Hippocampal formation (tissue), 2 donors: Measurements from ENCODE around the gene H2BK1.

Experiments used
- DNase-seq, 2 donors: peaks; one replicate each; lab custom pipeline; 2025; lab: John Stamatoyannopoulos, UW

The H2BK1 gene

DNA sequence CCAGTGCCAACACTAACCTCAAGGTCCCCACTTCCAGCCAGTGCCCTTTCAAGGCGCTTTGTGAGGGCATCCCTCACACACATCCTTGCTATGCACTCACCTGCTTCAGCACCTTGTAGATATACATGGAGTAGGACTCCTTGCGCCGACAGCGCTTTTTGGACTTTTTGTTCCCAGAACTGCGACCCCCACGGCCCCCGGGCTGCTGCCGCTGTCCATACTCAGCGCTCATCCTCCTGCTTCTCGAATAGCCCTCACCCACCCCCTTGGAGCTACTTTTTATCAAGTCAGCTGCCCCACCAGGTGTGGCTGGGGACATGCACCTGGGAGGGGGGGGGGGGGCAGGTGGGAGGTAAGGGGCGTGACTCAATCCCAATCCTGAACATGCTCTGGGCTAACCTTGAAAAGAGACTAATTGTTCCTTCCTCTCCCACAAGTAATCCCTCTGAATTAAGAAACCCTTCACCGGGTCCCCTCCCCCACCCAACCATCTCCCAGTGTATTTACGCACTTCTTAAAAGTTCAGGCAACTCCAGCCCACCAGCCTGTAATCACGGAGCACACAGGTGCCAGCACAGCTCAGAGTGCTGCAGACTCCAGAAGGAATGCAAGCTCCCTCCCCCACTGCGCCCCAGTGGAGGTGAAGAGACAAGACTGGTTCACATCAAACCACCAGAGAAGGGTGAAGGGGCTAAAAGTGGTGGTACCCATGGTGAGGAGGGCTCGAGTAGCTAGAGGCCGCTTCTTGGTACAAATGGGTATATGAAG lies at the start of gene H2BK1:
Gene H2BK1, minus strand, starts transcription at position 402 of the 768 bp plus-strand sequence. Its CDS starts 170 bp downstream, at position 232.
- DNase-seq: no peak

DNA sequence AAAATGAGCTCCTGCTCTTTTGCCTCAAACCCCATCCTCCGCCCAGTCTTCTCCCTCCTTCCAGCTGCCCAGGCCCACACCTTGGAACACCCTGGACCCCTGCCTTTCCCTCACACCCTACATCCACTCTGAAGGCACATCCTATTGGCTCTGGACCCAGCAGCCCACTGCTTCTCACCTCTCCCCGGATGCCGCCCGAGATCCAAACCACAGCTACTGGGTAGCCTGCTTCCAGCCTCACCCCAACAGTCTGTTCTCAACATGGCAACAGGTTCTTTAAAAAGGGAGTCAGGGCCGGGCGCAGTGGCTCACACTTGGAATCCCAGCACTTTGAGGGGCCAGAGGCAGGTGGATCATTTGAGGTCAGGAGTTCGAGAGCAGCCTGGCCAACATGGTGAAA lies 47.7 kb upstream of the H2BK1 start:
- no peak for DNase-seq

DNA sequence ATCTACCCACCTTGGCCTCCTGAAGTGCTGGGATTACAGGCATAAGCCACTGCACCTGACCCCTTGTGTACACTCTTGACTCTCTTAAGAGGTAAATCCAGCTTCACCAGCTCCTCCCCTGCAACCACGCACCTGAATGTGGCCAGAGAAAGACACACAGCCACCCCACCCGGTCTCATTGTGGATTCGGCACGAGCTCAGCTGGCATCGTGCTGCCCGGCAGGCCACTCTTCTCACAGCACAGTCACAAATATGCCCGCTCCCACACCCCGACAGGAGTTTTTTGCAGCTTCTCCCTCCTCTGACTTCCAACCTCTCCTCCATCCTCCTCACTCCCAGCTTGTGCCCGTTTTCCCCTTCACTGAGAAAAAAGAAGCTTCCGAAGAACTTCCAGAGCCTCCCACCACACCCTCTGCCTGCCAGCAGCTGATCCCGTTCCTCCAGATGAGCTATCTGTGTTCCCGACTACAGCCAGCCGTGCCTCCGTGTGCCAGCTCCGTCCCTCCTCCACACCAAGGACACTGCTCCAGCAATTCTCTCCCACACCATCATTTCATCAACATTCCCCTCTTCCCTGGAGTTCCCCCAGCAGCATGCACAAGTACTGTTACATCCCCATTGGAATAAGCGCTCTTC lies 46.2 kb upstream of the H2BK1 start:
- DNase-seq: no peak

DNA sequence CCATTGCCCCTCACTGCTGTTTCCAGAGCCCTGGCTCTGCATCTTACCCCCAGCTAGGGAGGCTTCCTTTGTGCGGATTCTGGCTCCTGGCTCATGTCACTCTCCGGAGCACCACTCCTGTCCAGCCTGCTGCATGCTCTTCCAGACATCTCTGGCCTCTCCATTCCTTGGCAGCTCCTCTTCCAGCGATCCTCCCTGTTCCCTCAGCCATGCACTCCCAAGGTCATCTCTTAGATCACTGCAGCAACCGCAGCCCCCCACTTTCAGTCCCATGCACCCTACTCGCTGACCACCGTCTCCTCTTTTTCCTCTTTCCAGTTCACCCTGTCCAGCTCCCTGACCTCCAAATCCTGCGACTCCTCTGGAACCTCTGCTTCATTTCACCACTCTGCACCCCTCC lies 45.1 kb upstream of the H2BK1 start:
- no peak for DNase-seq

DNA sequence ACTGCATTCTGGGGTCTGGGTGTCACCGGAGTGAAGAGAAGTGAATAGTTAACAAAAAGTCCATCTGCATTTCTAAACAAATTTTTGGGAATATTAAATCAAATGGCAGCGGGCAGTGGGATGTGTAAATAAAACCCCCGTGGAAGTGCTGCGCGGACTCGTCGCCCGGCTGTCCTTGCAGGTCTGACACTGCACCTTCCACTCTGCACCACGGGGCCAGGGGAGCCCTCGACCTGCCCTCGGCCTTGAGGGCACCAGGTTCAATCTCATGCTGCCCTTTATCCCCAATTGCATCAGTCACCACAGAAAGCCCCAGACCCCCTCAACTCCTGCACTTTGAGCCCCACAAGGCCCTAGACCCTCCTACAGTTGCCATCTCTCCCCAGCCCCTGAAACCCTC lies 44.6 kb upstream of the H2BK1 start:
- no peak for DNase-seq

DNA sequence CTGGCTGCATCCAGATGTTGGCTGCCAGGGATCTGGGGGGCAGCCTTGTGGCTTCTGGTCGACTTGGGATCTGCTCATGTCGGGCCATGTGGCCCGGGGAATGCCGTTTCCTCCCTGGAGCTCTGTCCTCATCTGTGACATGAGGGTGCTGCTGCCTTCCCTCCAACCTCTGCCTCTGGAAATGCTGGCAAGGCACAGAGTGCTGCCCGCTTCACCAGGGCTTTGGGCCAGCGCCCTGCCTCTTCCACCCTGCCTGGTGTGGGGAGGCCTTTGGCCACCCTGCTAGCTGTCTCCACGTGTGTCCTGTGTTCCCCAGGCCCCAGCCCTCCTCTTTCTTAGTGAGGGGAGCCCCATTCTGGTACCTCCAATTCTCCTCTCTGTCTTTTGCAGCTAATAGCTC lies 44.0 kb upstream of the H2BK1 start:
- no peak for DNase-seq

DNA sequence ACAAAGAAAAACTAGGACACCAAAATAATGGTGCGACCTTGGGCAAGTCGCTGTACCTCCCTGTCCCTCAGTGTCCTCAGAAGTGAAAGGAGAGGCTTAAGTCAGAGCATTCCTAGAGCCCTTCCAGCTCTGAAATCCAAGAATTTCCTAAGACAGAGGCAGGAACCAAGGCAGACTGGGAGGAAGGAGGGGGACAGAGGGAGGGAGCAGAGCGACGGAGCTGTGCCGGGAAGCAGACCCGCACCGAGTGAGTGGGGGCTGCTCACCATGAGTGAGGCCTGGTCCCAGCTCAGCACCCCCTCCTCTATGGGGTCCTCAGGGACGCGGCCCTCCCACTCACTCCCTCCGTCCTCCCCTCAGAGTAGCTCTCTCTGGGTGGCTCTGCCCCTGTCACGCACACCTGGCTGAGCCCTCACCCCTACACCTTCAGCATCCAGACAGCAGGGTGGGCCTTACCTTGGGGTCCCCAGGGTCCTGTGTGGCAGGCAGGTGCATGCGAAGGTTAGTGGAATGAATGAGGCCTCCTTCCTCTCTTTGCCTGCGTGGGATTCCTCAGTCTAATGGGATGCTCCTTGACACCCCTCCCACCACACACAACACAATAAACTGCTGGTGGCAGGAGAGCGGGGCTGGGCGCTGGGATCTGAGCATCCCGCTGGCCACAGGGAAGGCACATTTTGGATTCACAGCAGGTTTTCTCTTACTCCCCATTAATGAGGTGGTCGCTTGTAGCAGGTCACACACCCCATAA lies 42.8 kb upstream of the H2BK1 start:
- DNase-seq: no peak

DNA sequence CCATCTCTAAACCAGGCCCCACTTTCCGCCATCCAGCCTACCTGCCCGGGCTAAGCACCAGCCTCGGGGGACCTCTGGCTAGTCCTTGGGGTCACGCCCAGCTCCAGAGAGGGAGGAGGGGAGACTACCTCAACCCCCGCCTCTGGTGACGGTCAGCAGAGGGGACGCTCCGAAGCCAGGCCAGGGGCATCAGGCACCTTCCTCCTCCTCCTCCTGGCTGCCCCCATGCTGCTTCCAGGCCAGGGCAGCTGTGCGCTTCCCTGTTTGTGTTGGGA lies 42.2 kb upstream of the H2BK1 start:
- no peak for DNase-seq

DNA sequence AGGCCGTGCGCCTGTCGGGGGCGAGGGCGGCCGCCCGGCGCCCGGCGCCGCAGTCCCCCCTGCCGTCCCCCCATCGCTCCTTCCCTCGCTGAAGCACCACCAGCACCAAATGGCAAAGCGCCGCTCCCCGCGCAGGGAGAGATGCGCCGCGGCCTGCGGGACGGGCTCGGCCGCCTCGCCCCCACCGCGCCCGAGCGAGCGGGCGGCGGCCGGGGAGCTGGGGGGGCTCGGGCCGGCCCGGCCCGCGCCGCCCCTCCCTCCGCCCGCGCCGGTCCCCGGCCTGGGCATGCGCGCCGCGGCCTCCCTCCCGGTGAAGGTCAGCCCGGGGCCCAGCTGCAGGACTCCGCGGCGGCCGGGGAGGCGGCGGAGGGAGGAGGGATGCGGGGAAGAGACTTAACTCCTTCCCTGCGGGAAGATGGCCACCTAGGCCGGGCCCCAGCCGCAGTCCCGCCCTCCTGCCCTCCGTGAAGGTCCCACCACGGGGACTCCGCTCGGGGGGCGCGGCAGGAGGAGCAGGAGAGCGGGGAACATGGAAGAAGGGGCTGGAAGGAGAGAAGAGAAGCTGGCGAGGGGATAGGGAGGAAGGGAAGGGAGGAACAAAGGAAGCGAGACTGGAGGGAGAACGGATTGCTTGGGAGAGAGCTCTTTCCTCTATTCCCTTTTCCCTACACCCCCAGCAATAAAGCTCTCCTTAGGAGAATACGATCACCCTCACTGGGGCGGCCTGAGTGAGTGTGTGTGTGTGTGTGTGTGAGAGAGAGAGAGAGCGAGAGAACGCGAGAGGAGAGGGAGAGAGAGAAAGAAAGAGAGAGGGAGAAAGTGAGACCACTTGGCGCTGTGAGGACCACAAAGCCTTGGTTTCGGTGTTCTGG lies 41.6 kb upstream of the H2BK1 start:
- peak; percentile 62 to 88 for DNase-seq

DNA sequence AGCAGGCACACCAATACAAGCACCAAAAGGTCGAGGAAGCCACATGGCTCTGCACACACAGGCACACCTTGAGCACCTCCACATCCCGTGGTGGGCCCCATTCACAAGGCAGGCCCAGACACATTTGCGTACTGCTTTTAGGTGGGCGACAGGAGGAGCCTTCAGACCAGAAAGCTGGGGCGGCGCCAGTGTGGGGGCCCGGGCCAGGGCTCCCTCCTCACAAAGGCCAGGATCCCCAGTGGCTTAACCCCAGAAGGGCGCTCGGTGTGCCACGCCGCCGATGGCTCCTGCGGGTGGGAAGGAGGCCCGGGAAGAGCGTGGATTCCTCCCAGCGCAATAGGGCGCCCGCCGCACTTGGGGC lies 41.0 kb upstream of the H2BK1 start:
- no peak for DNase-seq

DNA sequence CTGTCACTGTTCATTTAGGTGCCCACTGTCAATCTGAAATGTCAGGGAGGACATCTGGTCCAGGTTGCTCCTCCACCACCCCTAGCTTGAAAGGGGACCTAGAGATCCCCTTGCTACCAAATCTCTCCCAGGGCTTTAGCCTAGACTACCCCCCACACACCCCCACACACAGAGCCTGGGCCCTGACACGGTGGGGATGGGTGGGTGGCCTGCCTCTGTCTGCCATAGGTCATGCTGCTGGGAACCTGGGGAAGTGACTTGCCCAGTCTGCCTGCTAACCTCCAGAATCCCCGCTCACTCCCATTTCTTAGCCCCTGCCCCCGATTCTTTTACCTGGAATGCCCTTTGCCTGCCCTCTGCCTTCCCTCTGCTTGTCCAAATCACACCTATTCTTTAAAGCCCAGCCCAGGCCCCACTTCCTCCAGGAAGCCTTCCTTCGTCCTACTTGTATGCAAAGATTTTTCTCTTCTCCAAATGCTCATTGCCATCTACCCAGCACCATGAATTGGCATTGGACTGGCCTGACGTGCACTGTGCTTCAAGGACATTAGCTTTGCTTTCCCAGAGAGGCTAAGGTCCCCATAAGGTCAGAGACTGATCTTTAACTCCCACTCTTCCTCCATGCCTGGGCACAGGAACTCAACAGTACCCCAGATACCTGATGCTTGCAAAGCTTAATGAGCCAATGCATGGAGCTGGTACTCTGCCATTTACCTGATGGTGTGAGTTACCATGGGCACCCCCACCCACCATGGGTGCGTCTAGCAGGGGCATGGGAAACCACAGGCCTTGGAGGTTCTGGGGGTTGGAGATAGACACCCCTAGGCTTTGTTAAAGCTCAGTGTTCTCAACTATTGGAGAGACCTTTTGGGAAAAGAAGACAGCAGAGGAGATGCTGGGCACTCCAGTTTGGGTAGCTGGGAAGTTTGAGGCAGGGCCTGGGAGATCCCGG lies 40.2 kb upstream of the H2BK1 start:
- DNase-seq: no peak

DNA sequence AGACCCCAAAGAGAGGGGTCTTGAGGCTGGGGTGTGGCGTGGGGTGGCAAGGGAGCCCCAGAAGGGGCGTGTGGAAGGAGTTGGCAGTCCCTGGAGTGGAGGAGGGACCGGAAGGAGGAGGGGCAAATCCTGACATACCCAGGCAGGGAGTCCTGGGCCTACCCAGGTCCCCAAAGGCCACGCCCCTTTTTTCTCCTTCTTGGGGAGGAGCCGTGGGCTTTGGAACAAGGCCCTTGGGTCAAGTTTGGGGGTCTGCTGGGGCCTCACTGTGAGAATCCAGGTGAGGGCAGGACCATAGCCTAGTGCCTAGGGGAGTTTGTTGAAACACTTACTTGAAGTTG lies 39.4 kb upstream of the H2BK1 start:
- DNase-seq: no peak

DNA sequence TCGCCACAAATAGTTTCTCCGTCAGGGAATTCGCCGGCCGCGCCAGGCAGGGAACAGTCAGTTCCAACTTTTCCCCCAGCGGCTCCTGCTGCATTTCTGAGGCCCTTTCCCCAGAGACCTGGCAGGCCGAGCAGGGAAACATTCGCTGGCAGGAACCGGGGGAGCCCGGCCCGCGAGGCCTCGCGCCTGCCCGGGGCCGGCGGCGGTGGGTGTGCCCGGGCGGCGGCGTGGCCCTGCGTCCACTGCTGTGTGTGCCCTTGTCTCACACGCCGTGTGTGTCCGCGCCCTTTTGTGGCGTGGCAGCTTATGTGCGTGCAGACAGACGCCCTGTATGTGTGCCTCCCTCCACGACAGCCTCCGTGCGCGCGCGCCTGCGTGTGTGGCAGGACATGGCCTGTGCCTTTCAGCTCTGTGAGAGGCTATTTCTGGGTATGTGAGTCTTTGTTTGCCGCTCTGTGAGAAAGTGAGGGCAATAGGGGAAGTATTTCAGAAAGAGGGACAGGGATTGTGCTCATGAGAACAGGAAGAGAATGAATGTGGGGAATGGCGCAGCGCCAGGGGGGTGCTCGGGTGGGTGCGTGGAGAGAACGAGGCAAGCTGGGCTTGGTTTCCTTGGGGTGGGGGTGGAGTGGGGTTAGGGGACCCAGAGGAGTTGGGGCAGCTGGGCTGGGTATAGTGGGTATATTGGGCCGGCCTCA lies 38.9 kb upstream of the H2BK1 start:
- DNase-seq: peak; percentile 65 to 77

DNA sequence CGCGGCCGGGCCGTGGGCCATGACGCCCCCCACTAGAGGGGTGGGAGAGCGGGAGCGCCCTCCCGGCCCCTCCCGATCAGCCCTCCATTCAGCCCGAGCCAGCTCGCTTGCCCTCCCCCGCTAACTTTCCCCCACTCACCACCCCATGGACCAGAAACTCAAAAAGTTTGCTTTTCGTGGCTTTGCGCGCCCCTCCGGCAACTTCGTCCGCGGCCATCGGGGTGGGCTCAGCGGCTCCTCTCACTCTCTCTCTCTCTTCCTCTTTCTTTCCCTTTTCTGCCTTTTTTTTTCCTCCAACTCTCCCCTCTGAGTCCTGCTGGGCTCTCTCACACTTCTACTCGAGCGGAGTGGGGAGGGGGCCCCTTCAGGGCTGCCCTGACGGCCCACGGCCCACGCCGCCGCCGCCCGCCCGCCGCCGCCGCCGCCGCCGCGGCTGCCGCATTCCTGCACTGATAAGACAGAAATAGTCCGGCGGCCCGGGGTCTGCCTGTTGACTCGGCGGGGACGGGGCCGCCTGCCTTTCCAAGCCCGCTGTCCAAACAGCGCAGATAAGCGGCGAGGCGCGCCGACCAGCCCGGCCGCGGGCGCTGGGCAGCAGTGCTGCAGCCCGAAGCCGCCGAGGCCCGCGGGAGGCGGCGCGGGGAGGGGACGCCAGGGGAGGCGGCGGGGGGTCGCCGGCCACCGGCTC lies 38.2 kb upstream of the H2BK1 start, which contains the start of gene SMARCD3:
Gene SMARCD3, minus strand, starts transcription at position 349 of the 688 bp plus-strand sequence. Its CDS starts 132 bp downstream, at position 217.
- DNase-seq: peak; percentile 58 to 64

DNA sequence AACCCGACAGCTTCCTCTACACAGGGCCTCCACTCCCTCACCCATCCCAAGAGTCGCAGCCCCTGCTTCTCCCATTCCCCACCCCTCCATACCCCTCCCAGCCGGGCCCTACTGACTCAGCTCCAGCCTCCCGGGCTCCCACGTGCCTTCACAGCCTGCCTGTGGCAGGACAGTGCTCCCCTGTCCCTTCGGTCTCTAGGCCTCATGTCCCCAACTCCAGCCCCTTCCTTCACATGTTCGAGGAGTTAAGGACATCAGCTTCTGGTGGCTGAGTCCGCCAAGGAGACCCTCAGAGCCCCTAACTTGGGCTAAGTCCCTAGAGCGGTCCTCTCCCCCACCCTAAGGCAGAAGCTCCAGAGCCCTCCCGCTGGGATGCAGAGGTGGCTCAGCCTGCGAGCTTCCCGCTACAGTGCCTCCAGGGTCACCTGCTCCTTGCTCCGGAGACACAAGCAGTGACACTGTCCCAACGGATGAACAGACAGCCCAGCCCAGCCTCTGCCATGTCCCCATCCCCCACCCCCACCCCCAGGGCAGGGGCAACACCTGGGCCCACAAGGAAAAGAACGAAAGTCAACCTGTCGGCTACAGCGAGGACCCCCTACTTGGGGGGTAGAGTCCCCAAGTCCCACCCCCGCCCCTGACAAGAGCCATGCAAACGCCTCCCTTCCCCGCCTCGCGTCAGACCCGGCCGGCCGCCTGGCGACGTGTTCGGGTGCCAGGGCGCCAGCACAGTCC lies 37.5 kb upstream of the H2BK1 start:
- peak in 1 of 2 donors; percentile 27 for DNase-seq

DNA sequence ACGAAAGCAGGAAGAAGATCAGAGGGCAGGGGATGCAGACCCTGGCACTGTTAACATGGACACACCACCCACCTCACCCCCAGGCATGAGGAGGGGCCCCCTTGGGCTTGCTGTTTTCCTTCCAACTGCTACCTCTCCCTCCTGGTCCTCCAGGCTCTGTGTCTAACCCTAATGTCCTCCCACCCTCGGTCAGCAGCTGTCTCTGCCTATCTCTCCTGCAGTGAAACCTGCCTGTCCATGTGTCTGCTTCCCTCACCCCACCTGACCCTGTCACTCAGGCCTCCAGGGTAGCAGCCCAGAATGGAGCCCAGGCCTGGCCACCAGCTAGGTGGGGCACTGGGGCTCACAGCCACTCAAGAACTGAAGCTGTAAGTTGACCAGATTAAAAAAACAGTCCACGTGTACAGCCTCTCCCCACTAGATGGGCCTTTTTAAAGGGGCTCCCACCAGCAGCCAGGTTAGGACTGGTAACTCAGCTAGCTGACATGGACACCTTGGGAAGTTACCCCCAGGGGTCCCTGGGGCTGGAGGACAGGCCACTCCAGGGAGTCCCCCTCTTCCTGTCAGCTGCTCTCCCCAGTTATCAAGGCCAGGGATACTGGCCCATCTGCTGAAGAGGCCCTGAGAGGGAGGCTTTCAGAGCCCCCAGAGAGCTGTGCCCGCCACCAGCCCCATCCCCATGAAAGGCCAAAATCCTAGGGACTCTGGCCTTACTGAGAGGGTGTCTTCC lies 36.7 kb upstream of the H2BK1 start:
- DNase-seq: no peak

DNA sequence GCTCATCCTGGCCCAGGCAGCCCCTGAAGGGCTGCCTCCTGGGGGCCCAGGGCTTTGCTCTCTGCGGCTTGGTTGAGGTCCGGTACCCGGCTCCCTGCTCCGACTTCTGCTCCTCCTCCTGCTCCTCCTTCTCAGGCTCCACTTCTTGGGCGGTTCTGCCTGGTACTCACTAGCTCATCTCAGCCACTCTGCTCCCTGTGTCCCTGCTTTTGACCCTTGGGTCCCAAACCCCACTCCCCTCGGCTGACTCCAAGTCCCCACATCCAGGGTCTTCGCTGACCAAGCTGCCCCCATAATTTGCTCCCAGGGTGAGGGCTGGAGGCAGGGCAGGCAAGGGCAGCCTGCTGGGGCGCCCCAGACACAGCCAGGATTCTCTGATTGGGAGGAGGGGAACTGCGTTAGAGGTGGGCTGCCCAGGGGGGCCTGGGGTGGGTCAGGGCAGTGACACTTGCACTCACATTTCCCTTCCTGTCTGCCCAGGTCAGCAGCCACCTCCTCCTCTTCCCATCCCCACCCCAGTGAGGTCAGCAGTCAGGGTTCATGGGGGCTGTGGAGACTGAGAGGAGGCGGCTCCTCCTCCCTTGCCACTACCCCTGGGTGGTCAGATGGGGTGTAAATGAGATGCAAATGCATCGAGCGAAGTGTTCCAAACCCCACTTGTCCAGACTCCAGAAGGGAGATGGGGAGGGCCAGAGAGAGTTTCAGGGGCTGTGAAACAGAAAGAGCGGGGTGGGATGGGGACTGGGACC lies 36.0 kb upstream of the H2BK1 start:
- DNase-seq: no peak
